ENCODE data around the gene CFAP68. TPM values are rescaled to one million over a fixed set of nuclear protein-coding genes. Genes with fewer than 3 reads are reported as not detected.

The CFAP68 gene
- total and polyA plus RNA-seq, 11 donors, result 11.9 to 39.5 (median 31.8) TPM

GRCh38 chr11:111835665-111836064, 43.7 kb upstream of the CFAP68 start:
- Histone ChIP-seq H3K36me3 (peaks cover 0 to 95% (median 57%) of the 10 kb centered on the region in 9 donors), H3K27ac (no peak overlapping the region), H3K4me1 (peaks cover 0 to 7% (median 0%) of the 10 kb centered on the region in 12 donors), H3K9me3 (no peaks in the 10 kb centered on the region), H3K4me3 (no peak overlapping the region), H3K27me3 (no peaks in the 10 kb centered on the region)
- TF ChIP-seq POLR2A (IDR thresholded peaks at IDR 0.05), result no peak
- TF ChIP-seq, protein P1, sequence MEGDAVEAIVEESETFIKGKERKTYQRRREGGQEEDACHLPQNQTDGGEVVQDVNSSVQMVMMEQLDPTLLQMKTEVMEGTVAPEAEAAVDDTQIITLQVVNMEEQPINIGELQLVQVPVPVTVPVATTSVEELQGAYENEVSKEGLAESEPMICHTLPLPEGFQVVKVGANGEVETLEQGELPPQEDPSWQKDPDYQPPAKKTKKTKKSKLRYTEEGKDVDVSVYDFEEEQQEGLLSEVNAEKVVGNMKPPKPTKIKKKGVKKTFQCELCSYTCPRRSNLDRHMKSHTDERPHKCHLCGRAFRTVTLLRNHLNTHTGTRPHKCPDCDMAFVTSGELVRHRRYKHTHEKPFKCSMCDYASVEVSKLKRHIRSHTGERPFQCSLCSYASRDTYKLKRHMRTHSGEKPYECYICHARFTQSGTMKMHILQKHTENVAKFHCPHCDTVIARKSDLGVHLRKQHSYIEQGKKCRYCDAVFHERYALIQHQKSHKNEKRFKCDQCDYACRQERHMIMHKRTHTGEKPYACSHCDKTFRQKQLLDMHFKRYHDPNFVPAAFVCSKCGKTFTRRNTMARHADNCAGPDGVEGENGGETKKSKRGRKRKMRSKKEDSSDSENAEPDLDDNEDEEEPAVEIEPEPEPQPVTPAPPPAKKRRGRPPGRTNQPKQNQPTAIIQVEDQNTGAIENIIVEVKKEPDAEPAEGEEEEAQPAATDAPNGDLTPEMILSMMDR (IDR thresholded peaks at IDR 0.05), result no peak
- WGBS, 4 donors, result 94 to 99% (median 96%) methylated on average over 7 of the region's 7 CpGs
- DNase-seq (no peak), ATAC-seq (no peak)
- intact Hi-C loops (cut with DNase I), result loop anchor here in 2 of 10 donors (5.0 to 10.0 kb wide), 2 partner anchors 51 to 58 kb away; no protein-coding TSS in a partner anchor

GRCh38 chr11:111836162-111836561, 43.2 kb upstream of the CFAP68 start:
- 73 to 84% (median 78%) methylated on average over 1 of the region's 1 CpG for WGBS, 4 donors
- no peak for ATAC-seq
- peaks cover 0 to 90% (median 57%) of the 10 kb centered on the region in 9 donors for H3K36me3 ChIP-seq
- H3K9me3 ChIP-seq, result no peaks in the 10 kb centered on the region
- no peak overlapping the region for H3K4me3 ChIP-seq
- H3K4me1 ChIP-seq, result peaks cover 0 to 9% (median under 1%) of the 10 kb centered on the region in 12 donors
- no peaks in the 10 kb centered on the region for H3K27me3 ChIP-seq
- no peak for DNase-seq
- intact Hi-C loops (cut with DNase I), result loop anchor here in 2 of 10 donors (5.0 to 10.0 kb wide), 2 partner anchors 51 to 59 kb away; no protein-coding TSS in a partner anchor
- TF ChIP-seq, protein P1 (IDR thresholded peaks at IDR 0.05), result no peak
- no peak for TF ChIP-seq POLR2A (IDR thresholded peaks at IDR 0.05)
- H3K27ac ChIP-seq, result no peak overlapping the region

- Histone ChIP-seq H3K27me3 (no peaks in the 10 kb centered on the region), H3K4me3 (no peak overlapping the region), H3K27ac (no peak overlapping the region), H3K4me1 (peaks cover 0 to 10% (median 4%) of the 10 kb centered on the region in 12 donors), H3K36me3 (peaks cover 0 to 84% (median 57%) of the 10 kb centered on the region in 9 donors), H3K9me3 (no peaks in the 10 kb centered on the region)
- intact Hi-C loops (cut with DNase I), result loop anchor here in 2 of 10 donors (5.0 to 10.0 kb wide), 2 partner anchors 52 to 59 kb away; no protein-coding TSS in a partner anchor
- 75 to 82% (median 79%) methylated on average over 1 of the region's 1 CpG for WGBS, 4 donors
- TF ChIP-seq POLR2A (IDR thresholded peaks at IDR 0.05), result no peak
- TF ChIP-seq, protein P1 (IDR thresholded peaks at IDR 0.05), result no peak
- no peak for ATAC-seq
- no peak for DNase-seq
Observed at GRCh38 chr11:111836721-111837120, 42.6 kb upstream of the CFAP68 start.

DNA sequence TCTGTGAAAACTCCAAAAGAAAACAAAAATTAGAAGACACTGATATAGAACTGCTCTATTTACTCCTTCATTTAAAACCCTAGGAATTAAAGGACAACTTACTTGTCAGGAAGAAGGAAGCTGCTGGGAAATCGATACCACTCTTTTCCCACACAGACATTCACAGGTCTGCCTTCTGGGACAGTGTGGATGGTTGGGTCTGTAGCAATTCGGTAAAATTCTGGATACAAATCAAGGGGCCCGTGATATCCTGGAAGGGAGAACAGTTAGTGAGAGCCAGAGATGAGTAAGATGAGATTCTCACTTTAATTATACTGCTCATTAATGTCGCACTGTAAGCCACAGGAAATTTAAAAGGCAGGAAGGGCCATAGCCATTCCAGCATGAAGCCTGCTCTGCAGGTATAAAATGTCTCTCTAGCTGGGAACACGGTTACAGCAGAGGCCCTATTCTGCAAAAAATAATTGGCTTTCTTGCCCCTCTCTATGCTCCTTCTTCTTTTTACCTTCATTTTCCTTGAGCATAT, 41.9 kb upstream of the CFAP68 start:
- H3K4me3 ChIP-seq, result no peak overlapping the region
- TF ChIP-seq POLR2A (IDR thresholded peaks at IDR 0.05), result no peak
- TF ChIP-seq, protein P1 (IDR thresholded peaks at IDR 0.05), result no peak
- H3K27ac ChIP-seq, result no peak overlapping the region
- intact Hi-C loops (cut with DNase I), result loop anchor here in 2 of 10 donors (5.0 to 10.0 kb wide), 2 partner anchors 53 to 60 kb away; no protein-coding TSS in a partner anchor
- no peaks in the 10 kb centered on the region for H3K9me3 ChIP-seq
- H3K4me1 ChIP-seq, result peaks cover 0 to 10% (median 4%) of the 10 kb centered on the region in 12 donors
- WGBS, 4 donors, result 90 to 94% (median 92%) methylated on average over 5 of the region's 5 CpGs
- no peak for DNase-seq
- ATAC-seq, result no peak
- peaks cover 0 to 85% (median 60%) of the 10 kb centered on the region in 9 donors for H3K36me3 ChIP-seq
- no peaks in the 10 kb centered on the region for H3K27me3 ChIP-seq

Measured in heart left ventricle (tissue), 16 donors.